ENCODE data around the gene SHC4. TPM values are rescaled to one million over a fixed set of nuclear protein-coding genes. Genes with fewer than 3 reads are reported as not detected.
"Not testable (repeated sequence)": the region's sequence is repeated elsewhere in the genome, so short reads cannot be mapped to it uniquely, and the experiment has no call there.

The SHC4 gene
- total RNA-seq, 1 donor from 2014 or later: 0.68 TPM

DNA sequence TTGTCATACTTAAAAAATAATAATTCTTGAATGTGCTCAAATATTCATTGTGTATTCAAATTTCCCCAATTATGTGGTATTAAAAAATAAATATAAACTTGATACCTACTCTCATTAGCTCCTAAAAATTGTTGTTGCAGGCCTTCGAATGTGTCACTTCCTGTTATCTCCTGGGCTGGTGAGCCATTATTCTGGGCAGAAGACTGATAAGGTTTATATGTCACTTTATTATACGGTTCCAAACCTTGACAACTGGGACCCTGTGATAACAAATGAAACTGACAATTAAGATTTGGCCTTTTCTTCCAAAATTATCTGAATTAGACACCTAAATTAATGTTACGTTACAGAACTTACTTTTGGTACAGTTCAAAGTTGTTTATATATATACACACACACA lies 167.8 kb downstream of the SHC4 start:
- no peak for TF ChIP-seq CTCF (IDR thresholded peaks at IDR 0.05)
- ATAC-seq (no peak), DNase-seq (no peak)
- Histone ChIP-seq H3K36me3 (no peaks in the 10 kb centered on the region), H3K27me3 (ENCODE audit: low read depth) (no peaks in the 10 kb centered on the region), H3K9me3 (no peaks in the 10 kb centered on the region), H3K27ac (no peak overlapping the region), H3K4me3 (no peak overlapping the region), H3K4me1 (peaks cover 18% of the 10 kb centered on the region)
- intact Hi-C loops (cut with DNase I): no loop called here

DNA sequence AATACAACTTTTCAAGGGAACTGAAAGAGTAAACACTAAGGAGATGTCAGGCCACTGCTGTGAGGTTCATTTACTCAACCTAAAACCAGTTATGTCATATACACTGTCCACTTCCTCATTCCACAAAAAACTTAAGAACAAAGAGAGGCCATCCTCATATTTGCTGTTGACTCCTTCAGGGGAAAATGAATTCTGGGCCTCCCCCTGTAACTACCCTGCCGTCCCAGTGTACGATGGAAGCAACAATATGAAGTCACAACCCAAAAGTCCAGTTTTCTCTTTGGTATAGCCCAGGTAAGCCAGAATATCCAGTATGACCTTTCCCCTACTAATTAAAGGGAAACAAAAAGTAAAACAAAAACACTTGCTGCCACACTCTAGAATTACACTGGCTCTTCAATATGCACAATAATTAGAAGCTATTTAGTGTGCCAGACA lies 169.0 kb downstream of the SHC4 start:
- no peak for DNase-seq
- Histone ChIP-seq H3K27me3 (ENCODE audit: low read depth) (no peaks in the 10 kb centered on the region), H3K27ac (peak overlapping the region; percentile 62), H3K36me3 (no peaks in the 10 kb centered on the region), H3K9me3 (no peaks in the 10 kb centered on the region), H3K4me3 (no peak overlapping the region), H3K4me1 (peaks cover 18% of the 10 kb centered on the region)
- peak; percentile 81 to 83 for ATAC-seq
- TF ChIP-seq CTCF (IDR thresholded peaks at IDR 0.05): no peak
- intact Hi-C loops (cut with DNase I): no loop called here

GRCh38 chr15:48792408-48792807 lies 171.3 kb downstream of the SHC4 start:
- Histone ChIP-seq H3K9me3 (no peaks in the 10 kb centered on the region), H3K27ac (no peak overlapping the region), H3K36me3 (peaks cover 5% of the 10 kb centered on the region), H3K27me3 (ENCODE audit: low read depth) (no peaks in the 10 kb centered on the region), H3K4me1 (peaks cover 18% of the 10 kb centered on the region), H3K4me3 (no peak overlapping the region)
- no peak for DNase-seq
- no peak for TF ChIP-seq CTCF (IDR thresholded peaks at IDR 0.05)
- intact Hi-C loops (cut with DNase I): no loop called here
- no peak for ATAC-seq

- H3K9me3 ChIP-seq; H3K4me3 ChIP-seq; H3K27ac ChIP-seq; H3K4me1 ChIP-seq; DNase-seq; H3K36me3 ChIP-seq; ATAC-seq; intact Hi-C loops (cut with DNase I); H3K27me3 ChIP-seq (ENCODE audit: low read depth): not testable (repeated sequence)
Observed at GRCh38 chr15:48790466-48791115, 173.1 kb downstream of the SHC4 start.

GRCh38 chr15:48785712-48786111 lies 178.0 kb downstream of the SHC4 start:
- no peak overlapping the region for H3K4me3 ChIP-seq
- no peaks in the 10 kb centered on the region for H3K27me3 ChIP-seq (ENCODE audit: low read depth)
- no peak for TF ChIP-seq CTCF (IDR thresholded peaks at IDR 0.05)
- ATAC-seq (no peak), DNase-seq (no peak)
- H3K4me1 ChIP-seq: no peaks in the 10 kb centered on the region
- intact Hi-C loops (cut with DNase I): no loop called here
- H3K36me3 ChIP-seq: peaks cover 9% of the 10 kb centered on the region
- H3K9me3 ChIP-seq: no peaks in the 10 kb centered on the region
- H3K27ac ChIP-seq: no peak overlapping the region

- no peaks in the 10 kb centered on the region for H3K4me1 ChIP-seq
- H3K9me3 ChIP-seq: no peaks in the 10 kb centered on the region
- H3K27me3 ChIP-seq (ENCODE audit: low read depth): no peaks in the 10 kb centered on the region
- ATAC-seq: no peak
- H3K4me3 ChIP-seq: no peak overlapping the region
- H3K36me3 ChIP-seq: peaks cover 12% of the 10 kb centered on the region
- intact Hi-C loops (cut with DNase I): no loop called here
- DNase-seq: no peak
- TF ChIP-seq CTCF (IDR thresholded peaks at IDR 0.05): no peak
- no peak overlapping the region for H3K27ac ChIP-seq
Observed at GRCh38 chr15:48785195-48785594, 178.5 kb downstream of the SHC4 start.
